Transverse colon (tissue), 4 donors: ENCODE results near the gene TNNI3K. TPM values are rescaled to one million over a fixed set of nuclear protein-coding genes. Genes with fewer than 3 reads are reported as not detected.

Experiments used
- DNase-seq: peaks from one replicate; pipeline ENCODE4 v3.0.0-alpha.2; 2019
- H3K27ac ChIP-seq, 4 donors: fragments of 200-600 bp; sonication (generic); 2 replicates each; pipeline ENCODE4 v1.5.1; 2016 to 2018; ENCODE audit warnings: inconsistent platforms in 4 of 4
- H3K27me3 ChIP-seq: fragments of 200-600 bp; sonication (generic); 2 replicates; pipeline ENCODE4 v1.5.1; 2017; ENCODE audit warnings: inconsistent platforms
- H3K36me3 ChIP-seq, 4 donors: fragments of 200-600 bp; sonication (generic); 2 replicates each; pipeline ENCODE4 v1.5.1; 2017 to 2019; ENCODE audit warnings: inconsistent platforms in 4 of 4
- H3K4me1 ChIP-seq, 4 donors: fragments of 200-600 bp; sonication (generic); 2 replicates each; pipeline ENCODE4 v1.5.1; 2017 to 2020; ENCODE audit warnings: inconsistent platforms in 4 of 4
- H3K4me3 ChIP-seq, 4 donors: fragments of 200-600 bp; sonication (generic); 1 replicate in 1 of 4; 2 replicates in 3 of 4; pipeline versions ENCODE4 v1.5.1 to v1.6.1; 2017 to 2019; ENCODE audit warnings: inconsistent platforms in 4 of 4
- H3K9me3 ChIP-seq, 2 donors: fragments of 200-600 bp; sonication (generic); 2 replicates each; pipeline ENCODE4 v1.5.1; 2017 to 2019; ENCODE audit warnings: inconsistent platforms in 2 of 2
- EP300 ChIP-seq: sonication (generic); formaldehyde crosslinking; IDR thresholded peaks from one replicate; pipeline ENCODE4 v1.6.1; 2017; ENCODE audit warnings: antibody characterized with exemption, low read depth
- POLR2A ChIP-seq: fragments of 450-650 bp; IDR thresholded peaks from one replicate; pipeline ENCODE4 v1.6.1; 2016; ENCODE audit warnings: antibody characterized with exemption, mild to moderate bottlenecking, moderate library complexity
- POLR2AphosphoS5 ChIP-seq, 3 donors: sonication (generic); formaldehyde crosslinking; IDR thresholded peaks; one replicate each; pipeline ENCODE4 v1.6.1; 2016; ENCODE audit warnings: antibody characterized with exemption in 3 of 3
- WGBS, 2 donors: methylation state at CpG; one replicate each; pipeline ENCODE4 v1.1.5; 2018; ENCODE audit warnings: low coverage in 1 of 2; 5-methylcytosine and 5-hydroxymethylcytosine counted together
- in situ Hi-C, 4 donors: fragments of 200-750 bp; cut with MboI; loops; one replicate each; pipeline versions ENCODE4 v1.15.0 to v1.15.1; 2017; ENCODE audit warnings: low sequenced_read_pairs in 3 of 4, low pct_ligation_motif_present in 1 of 4, low pct_unique_long_range_greater_than_20kb in 1 of 4
- intact Hi-C: fragments of 100-400 bp; cut with DNase I; formaldehyde crosslinking; loops from one replicate; pipeline ENCODE4 v1.15.1; 2023; ENCODE audit warnings: low total_unique reads
- total RNA-seq, 4 donors: library from RNA; depleted of rRNA; stranded (reverse); fragments of >200 nt; gene quantifications; one replicate each; pipeline ENCODE4 v1.1.0, GENCODE V29; 2016
- TF ChIP-seq, protein P1 (sequence below), 5 experiments: fragments of 200-600 bp in 3 of 5; fragments of 450-650 bp in 2 of 5; sonication (generic) in 3 of 5; IDR thresholded peaks; 1 replicate in 2 of 5; 2 replicates in 3 of 5; pipeline ENCODE4 v1.5.1; 2016 to 2017; ENCODE audit warnings: antibody characterized with exemption in 5 of 5, inconsistent platforms in 3 of 5, mild to moderate bottlenecking in 2 of 5, moderate library complexity in 1 of 5

The TNNI3K gene
- total RNA-seq, 4 donors from 2014 or later, result 0.95 to 14.2 (median 2.9) TPM; not detected in 1

DNA sequence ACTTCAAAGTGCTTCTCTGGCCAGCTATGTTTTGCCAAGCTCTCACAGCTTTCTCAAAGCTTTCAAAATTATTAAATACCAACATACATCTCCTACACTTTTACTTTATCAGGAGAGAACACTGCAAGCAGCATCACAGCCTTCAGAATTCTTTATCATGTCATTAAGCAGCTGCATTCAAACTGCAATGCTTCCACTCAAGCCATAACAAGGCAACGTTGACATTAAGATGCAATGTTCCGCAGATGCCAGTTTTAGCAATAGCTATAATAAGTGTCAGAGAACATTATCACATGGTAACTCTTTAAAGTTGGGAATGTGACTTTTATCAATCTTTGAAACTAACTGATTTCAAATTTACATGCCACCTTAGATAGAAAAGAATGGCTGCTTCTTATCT is 185.3 kb downstream of the TNNI3K start:
- Histone ChIP-seq H3K9me3 (no peaks in the 10 kb centered on the region), H3K4me1 (no peaks in the 10 kb centered on the region), H3K27ac (no peak overlapping the region), H3K27me3 (no peaks in the 10 kb centered on the region), H3K4me3 (no peak overlapping the region), H3K36me3 (no peaks in the 10 kb centered on the region)
- TF ChIP-seq, protein P1, sequence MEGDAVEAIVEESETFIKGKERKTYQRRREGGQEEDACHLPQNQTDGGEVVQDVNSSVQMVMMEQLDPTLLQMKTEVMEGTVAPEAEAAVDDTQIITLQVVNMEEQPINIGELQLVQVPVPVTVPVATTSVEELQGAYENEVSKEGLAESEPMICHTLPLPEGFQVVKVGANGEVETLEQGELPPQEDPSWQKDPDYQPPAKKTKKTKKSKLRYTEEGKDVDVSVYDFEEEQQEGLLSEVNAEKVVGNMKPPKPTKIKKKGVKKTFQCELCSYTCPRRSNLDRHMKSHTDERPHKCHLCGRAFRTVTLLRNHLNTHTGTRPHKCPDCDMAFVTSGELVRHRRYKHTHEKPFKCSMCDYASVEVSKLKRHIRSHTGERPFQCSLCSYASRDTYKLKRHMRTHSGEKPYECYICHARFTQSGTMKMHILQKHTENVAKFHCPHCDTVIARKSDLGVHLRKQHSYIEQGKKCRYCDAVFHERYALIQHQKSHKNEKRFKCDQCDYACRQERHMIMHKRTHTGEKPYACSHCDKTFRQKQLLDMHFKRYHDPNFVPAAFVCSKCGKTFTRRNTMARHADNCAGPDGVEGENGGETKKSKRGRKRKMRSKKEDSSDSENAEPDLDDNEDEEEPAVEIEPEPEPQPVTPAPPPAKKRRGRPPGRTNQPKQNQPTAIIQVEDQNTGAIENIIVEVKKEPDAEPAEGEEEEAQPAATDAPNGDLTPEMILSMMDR (IDR thresholded peaks at IDR 0.05), result no peak
- no peak for TF ChIP-seq POLR2AphosphoS5 (IDR thresholded peaks at IDR 0.05)
- no peak for TF ChIP-seq EP300
- TF ChIP-seq POLR2A, result no peak
- DNase-seq, result no peak
- in situ Hi-C loops (no loop called here), intact Hi-C loops (no loop called here)
- WGBS, 2 donors, result 76 to 84% methylated on average over 2 of the region's 2 CpGs

DNA sequence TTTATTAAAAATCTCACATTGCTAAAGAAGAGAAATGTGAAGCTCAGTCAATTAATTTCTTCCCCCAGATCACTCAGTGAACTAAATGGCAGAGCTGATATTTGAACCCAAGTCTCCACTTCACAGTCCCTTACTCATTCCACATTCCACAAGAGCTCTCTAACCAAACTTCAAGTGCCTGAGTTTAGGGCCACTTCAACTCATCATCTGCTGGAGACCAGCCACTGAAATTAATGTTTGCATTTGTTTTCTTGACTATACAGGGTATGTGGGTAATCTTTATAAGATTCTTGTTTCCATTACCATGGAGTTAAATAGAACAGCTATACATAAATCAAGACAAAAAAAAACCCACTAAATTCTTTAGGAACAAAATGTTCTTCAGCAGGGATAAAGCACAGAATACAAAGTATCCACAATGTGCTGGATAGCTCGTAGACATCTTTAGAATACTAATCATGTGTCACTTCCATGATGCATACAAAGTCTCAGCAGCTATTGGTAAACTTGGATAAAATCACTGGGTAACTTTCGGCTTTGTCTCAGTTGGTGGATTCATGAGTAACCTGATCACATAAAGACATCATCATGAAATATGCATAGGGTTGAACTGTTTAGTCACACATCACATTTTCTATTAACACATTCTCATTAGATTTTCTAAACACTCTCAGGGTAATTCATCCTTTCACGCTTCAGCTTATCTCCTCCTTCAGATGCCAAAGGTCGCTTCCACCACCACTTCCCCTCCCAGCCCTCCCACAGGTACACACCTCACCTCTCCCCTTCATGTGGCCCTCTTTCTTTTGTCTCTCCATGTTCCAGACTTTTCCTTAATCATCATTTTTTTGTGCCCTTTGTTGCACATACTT is 187.5 kb downstream of the TNNI3K start:
- intact Hi-C loops, result no loop called here
- 58 to 77% methylated on average over 4 of the region's 4 CpGs for WGBS, 2 donors
- TF ChIP-seq POLR2AphosphoS5 (IDR thresholded peaks at IDR 0.05) (no peak), POLR2A (no peak), EP300 (no peak)
- TF ChIP-seq, protein P1 (IDR thresholded peaks at IDR 0.05), result no peak
- H3K27me3 ChIP-seq, result no peaks in the 10 kb centered on the region
- in situ Hi-C loops, result no loop called here
- no peak for DNase-seq
- no peak overlapping the region for H3K27ac ChIP-seq
- H3K36me3 ChIP-seq, result no peaks in the 10 kb centered on the region
- no peaks in the 10 kb centered on the region for H3K4me1 ChIP-seq
- no peaks in the 10 kb centered on the region for H3K9me3 ChIP-seq
- no peak overlapping the region for H3K4me3 ChIP-seq

DNA sequence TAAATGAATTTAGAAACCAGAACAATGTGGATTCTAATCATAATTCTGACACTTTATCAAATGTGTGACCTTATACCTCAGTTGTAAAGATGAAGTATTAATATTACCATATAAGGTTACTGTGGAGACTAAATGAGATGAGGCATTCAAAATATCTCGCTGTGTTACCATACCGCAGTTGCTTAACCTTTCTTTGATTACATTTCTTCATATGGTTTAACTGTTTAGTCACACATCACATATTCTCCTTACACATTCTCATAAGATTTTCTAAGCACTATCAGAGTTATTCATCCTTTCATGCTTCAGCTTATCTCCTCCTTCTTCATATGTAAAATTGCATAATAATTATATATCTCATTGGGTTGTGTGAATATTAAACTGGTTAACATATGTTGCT is 188.3 kb downstream of the TNNI3K start:
- H3K9me3 ChIP-seq, result no peaks in the 10 kb centered on the region
- intact Hi-C loops, result no loop called here
- H3K4me3 ChIP-seq, result no peak overlapping the region
- in situ Hi-C loops, result no loop called here
- H3K4me1 ChIP-seq, result no peaks in the 10 kb centered on the region
- no peaks in the 10 kb centered on the region for H3K36me3 ChIP-seq
- DNase-seq, result no peak
- 81 to 95% methylated on average over 2 of the region's 2 CpGs for WGBS, 2 donors
- H3K27me3 ChIP-seq, result no peaks in the 10 kb centered on the region
- no peak for TF ChIP-seq POLR2AphosphoS5 (IDR thresholded peaks at IDR 0.05)
- TF ChIP-seq, protein P1 (IDR thresholded peaks at IDR 0.05), result no peak
- TF ChIP-seq EP300, result no peak
- no peak for TF ChIP-seq POLR2A
- H3K27ac ChIP-seq, result no peak overlapping the region

DNA sequence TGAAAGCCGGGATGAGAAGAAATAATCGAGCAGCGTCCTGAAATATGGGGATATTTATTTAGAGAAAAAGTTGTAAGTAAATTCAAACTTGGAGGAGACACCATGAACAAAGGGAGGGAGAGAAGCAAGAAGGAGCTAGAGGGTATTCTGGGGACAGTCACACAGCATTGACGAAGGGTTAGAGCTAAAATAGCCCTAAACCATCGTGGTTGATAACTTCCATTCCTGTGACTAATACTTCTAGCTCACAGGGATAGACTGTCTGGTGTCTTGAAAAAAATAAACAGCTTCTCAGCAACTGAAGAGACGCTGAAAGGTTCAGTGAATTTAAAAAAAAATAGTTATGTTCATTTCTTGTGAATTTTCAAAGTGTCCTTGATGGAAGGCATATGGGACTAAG is 190.5 kb downstream of the TNNI3K start:
- no peak overlapping the region for H3K27ac ChIP-seq
- H3K4me1 ChIP-seq, result no peaks in the 10 kb centered on the region
- no peak for TF ChIP-seq POLR2A
- no peak for TF ChIP-seq EP300
- TF ChIP-seq POLR2AphosphoS5 (IDR thresholded peaks at IDR 0.05), result no peak
- TF ChIP-seq, protein P1 (IDR thresholded peaks at IDR 0.05), result no peak
- intact Hi-C loops, result no loop called here
- no peak for DNase-seq
- in situ Hi-C loops, result no loop called here
- no peaks in the 10 kb centered on the region for H3K36me3 ChIP-seq
- no peaks in the 10 kb centered on the region for H3K9me3 ChIP-seq
- H3K27me3 ChIP-seq, result no peaks in the 10 kb centered on the region
- no peak overlapping the region for H3K4me3 ChIP-seq
- 72 to 79% methylated on average over 5 to 6 of the region's 6 CpGs for WGBS, 2 donors
